ENCODE measurements around the gene INTS3.
A peak's percentile ranks its signal among the peaks of the same experiment; 100 is the strongest.

The INTS3 gene, protein sequence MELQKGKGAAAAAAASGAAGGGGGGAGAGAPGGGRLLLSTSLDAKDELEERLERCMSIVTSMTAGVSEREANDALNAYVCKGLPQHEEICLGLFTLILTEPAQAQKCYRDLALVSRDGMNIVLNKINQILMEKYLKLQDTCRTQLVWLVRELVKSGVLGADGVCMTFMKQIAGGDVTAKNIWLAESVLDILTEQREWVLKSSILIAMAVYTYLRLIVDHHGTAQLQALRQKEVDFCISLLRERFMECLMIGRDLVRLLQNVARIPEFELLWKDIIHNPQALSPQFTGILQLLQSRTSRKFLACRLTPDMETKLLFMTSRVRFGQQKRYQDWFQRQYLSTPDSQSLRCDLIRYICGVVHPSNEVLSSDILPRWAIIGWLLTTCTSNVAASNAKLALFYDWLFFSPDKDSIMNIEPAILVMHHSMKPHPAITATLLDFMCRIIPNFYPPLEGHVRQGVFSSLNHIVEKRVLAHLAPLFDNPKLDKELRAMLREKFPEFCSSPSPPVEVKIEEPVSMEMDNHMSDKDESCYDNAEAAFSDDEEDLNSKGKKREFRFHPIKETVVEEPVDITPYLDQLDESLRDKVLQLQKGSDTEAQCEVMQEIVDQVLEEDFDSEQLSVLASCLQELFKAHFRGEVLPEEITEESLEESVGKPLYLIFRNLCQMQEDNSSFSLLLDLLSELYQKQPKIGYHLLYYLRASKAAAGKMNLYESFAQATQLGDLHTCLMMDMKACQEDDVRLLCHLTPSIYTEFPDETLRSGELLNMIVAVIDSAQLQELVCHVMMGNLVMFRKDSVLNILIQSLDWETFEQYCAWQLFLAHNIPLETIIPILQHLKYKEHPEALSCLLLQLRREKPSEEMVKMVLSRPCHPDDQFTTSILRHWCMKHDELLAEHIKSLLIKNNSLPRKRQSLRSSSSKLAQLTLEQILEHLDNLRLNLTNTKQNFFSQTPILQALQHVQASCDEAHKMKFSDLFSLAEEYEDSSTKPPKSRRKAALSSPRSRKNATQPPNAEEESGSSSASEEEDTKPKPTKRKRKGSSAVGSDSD

DNA sequence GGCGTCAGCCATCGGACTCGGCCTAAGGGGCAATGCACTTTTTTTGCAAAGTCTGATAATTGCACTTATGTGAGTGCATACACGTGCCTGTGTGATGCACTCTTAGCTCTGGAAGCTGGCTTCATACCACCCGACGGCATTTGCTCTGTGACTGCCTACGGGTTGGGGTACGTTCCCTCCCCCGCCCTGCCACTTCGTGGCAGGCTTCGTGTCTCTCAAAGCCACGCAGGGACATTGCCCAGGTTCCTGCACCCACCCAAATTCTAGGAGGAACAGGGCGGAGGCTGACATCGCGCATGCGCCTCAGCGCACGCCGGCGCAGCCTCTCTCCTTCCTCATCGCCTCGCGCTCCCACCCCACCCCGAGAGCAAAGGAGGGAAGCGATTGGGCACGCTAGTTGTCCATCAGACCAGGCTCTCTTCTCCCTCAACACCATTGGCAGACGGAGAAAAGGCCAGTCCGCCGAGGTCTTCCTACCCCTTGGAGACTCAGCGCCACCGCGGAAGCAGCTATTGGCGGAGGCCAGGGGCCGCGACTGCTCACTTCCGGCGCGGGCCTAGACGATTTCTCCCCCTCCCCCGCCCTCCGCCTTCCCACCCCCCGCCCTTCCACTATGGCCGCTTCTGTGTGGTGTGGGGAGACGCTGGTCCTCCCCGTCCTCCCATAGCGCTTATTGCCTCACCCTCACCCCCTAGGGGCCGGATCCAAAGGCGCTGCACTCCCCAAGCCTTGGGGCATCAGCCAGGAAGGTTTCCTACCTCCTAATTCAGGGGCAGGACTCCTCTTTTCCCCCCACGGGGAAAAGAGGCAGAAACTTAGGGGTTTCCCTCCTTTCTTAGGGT, at the start of gene INTS3:
Gene INTS3 (plus strand): TSS at position 588 of the 842 bp plus-strand sequence. CDS start 585 bp downstream, outside the sequence.
- intact Hi-C loops (cut with DNase I): no loop called here
- DNase-seq: peak; percentile 99 to 100 (median 100)

DNA sequence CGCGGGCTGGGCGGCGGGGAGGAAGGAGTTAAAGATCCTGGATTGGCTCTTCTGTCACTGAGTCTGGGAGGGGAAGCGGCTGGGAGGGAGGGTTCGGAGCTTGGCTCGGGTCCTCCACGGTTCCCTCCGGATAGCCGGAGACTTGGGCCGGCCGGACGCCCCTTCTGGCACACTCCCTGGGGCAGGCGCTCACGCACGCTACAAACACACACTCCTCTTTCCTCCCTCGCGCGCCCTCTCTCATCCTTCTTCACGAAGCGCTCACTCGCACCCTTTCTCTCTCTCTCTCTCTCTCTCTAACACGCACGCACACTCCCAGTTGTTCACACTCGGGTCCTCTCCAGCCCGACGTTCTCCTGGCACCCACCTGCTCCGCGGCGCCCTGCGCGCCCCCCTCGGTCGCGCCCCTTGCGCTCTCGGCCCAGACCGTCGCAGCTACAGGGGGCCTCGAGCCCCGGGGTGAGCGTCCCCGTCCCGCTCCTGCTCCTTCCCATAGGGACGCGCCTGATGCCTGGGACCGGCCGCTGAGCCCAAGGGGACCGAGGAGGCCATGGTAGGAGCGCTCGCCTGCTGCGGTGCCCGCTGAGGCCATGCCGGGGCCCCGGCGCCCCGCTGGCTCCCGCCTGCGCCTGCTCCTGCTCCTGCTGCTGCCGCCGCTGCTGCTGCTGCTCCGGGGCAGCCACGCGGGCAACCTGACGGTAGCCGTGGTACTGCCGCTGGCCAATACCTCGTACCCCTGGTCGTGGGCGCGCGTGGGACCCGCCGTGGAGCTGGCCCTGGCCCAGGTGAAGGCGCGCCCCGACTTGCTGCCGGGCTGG, 49.1 kb upstream of the INTS3 start, which contains the start of gene NPR1:
Gene NPR1 (plus strand): TSS at position 170 of the 818 bp plus-strand sequence. CDS start 421 bp downstream, at position 591.
- peak in 32 of 42 donors; percentile 10 to 69 (median 36) for DNase-seq
- intact Hi-C loops (cut with DNase I): no loop called here

DNA sequence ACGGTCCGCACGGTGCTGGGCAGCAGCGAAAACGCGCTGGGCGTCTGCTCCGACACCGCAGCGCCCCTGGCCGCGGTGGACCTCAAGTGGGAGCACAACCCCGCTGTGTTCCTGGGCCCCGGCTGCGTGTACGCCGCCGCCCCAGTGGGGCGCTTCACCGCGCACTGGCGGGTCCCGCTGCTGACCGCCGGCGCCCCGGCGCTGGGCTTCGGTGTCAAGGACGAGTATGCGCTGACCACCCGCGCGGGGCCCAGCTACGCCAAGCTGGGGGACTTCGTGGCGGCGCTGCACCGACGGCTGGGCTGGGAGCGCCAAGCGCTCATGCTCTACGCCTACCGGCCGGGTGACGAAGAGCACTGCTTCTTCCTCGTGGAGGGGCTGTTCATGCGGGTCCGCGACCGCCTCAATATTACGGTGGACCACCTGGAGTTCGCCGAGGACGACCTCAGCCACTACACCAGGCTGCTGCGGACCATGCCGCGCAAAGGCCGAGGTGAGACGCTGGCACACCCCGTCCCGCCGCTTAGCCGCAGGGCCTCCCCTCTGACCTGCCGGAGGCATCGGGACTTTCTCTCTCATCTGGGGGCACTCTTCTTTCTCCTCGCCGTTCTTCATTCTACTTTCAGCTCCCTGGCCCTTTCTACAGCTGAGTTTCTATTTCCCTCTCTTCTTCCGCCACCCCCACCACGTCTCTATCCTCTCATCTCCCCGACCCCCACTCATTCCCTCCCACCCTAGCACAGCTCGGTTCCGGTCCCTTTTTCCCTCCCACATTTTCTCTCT, 48.3 kb upstream of the INTS3 start:
- DNase-seq: peak in 1 of 42 donors; percentile 31
- intact Hi-C loops (cut with DNase I): loop anchor here (5.0 to 10.0 kb wide), 2 partner anchors 65 to 303 kb away; no protein-coding TSS in a partner anchor

DNA sequence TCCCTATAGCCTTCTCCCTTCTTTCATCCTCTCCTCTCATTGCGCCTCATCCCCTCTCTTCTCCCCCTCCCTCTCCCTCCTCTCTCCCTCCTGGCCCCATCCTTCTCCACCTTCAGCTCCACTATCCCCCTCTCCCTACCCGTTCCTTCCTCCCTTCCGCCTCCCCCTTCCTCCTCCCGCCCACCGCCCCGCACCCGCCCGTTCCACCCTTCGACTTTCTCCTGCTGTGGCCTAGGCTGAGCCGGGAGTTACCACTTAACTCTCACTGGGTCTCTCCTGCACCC, 47.8 kb upstream of the INTS3 start:
- intact Hi-C loops (cut with DNase I): loop anchor here (5.0 to 10.0 kb wide), 2 partner anchors 65 to 302 kb away; no protein-coding TSS in a partner anchor
- DNase-seq: no peak

DNA sequence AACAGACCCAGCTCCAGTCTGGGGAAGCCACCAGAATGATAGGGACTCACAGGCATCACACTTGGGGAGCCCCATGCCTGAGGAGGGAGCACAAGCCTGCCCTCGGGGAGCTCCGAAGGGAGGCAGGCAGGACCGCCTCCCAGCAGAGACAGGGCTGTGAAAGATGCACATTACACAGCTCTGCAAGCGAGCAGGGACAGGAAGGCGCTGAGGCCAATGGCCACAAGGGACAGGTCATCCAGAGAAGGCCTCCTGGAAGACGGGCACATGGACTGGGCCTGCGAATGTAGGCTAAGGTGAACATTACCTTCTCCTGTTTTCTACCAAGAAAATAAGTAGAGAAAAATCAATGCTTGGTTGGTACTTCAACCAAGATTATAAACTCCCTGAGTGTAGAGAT, 45.1 kb upstream of the INTS3 start:
- intact Hi-C loops (cut with DNase I): loop anchor here (5.0 to 10.0 kb wide), 2 partner anchors 62 to 300 kb away; no protein-coding TSS in a partner anchor
- no peak for DNase-seq

DNA sequence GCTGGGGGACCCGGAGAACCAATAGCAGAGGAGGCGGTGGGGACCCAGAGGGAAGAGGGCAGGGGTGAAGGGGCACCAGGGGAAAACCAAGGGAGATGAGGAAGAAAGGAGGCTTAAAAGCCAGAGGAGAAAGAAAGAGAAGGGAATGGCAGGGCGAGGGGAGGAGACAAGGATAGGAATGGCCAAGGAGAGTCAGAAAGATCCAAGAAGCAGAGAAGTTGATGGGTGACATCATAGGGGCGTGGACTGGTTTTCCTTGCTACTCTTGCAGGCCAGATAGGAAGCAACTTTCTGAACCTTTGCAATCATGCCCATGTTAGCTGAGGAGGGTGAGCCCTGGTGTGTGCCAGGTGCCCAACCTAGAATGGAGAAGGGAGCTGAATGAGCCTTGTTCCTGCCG, 44.0 kb upstream of the INTS3 start:
- DNase-seq: no peak
- intact Hi-C loops (cut with DNase I): loop anchor here (5.0 to 10.0 kb wide), 2 partner anchors 61 to 298 kb away; no protein-coding TSS in a partner anchor

DNA sequence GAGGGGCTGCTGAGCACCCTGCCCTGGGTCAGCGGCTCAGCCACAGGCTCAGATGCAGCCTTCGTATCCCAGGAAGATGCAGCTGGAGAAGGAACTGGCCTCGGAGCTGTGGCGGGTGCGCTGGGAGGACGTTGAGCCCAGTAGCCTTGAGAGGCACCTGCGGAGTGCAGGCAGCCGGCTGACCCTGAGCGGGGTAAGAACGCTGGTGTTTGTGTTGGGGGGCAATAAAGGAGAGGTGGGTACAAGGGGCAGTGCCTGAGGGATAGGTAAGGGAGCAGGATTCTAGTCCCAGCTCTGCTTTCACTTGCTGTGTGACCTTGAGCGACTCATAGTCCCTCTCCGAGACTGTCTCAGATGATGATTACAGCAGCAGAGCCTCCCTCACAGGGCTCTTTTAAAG, 43.0 kb upstream of the INTS3 start:
- intact Hi-C loops (cut with DNase I): loop anchor here (5.0 to 10.0 kb wide), 2 partner anchors 60 to 297 kb away; no protein-coding TSS in a partner anchor
- DNase-seq: no peak

DNA sequence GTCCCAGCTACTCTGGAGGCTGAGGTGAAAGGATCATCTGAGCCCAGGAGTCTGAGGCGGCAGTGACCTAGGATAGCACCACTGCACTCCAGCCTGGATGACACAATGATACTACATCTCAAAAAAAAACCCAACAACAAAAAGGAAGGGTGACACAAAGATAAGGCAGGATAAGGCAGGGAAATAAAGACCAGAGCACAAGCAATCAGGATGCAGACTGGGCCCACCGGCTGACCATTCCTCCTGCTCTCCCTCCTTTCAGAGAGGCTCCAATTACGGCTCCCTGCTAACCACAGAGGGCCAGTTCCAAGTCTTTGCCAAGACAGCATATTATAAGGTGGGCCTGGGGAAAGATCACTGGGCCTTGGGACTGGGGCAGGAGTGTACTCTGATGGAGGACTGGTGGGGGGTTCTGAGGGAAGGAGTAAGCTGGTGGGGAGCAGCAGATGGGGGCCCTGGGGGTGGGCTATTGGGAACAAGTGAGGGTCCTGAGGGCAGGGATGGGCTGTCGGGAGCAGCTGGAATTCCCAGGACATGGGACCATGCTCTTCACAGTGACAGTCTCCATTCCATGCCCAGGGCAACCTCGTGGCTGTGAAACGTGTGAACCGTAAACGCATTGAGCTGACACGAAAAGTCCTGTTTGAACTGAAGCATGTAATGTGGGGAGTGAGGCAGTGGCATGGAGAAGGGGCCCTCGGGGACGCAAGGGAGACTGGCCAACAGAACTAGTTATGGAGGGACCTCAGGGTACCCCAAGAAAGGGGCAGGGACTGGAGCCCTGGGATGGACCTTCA, 42.1 kb upstream of the INTS3 start:
- intact Hi-C loops (cut with DNase I): loop anchor here (10.0 kb wide), 1 partner anchor 59 kb away; no protein-coding TSS in a partner anchor
- DNase-seq: no peak

DNA sequence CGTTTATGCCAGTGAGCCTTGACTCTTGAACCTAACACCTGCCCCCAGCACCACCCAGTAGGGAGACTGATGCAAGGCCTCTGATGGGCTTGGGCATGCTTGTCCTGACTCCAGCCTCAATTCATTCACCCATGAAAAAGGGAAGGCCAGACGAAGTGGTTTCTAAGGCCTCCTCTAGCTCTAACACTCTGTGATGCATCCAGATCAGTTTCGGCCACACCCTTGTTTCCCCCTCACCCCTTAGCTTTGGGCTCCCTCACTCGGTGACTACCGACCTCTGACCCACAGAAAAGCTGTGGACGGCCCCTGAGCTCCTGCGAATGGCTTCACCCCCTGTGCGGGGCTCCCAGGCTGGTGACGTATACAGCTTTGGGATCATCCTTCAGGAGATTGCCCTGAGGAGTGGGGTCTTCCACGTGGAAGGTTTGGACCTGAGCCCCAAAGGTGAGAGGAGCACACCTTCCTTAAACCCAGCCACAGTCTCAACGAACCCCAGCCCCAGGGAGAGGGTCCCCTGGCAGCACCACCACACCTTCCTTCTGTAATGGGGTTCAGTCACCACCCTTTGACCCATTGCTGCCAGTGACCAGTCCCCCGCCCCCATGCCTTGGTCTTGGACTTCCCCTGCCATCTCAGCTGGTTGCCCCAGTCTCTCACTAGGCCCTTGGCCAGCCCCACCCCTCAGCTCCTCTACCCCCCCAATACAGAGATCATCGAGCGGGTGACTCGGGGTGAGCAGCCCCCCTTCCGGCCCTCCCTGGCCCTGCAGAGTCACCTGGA, 40.3 kb upstream of the INTS3 start:
- intact Hi-C loops (cut with DNase I): loop anchor here (10.0 kb wide), 1 partner anchor 57 kb away; no protein-coding TSS in a partner anchor
- DNase-seq: no peak

DNA sequence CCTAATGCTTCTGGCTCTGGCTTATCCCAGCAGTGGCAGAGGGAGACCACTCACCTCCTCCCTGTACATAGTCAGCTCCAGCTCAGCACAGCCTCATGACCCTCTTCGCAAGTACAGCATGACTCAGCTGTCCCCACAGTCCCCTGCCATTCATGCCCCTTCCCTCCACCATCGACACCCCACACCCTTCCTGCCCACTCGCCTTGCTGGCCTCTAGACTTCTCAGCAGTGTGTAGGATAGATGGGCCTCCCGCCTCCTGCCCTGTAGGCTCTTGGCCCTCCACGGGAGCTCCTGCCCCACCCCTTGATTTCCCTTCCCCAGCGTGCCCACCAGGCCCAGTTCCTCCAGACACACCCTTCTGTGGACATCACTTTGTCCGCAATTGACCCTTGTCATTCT, 39.6 kb upstream of the INTS3 start:
- intact Hi-C loops (cut with DNase I): loop anchor here (10.0 kb wide), 1 partner anchor 57 kb away; no protein-coding TSS in a partner anchor
- DNase-seq: no peak

DNA sequence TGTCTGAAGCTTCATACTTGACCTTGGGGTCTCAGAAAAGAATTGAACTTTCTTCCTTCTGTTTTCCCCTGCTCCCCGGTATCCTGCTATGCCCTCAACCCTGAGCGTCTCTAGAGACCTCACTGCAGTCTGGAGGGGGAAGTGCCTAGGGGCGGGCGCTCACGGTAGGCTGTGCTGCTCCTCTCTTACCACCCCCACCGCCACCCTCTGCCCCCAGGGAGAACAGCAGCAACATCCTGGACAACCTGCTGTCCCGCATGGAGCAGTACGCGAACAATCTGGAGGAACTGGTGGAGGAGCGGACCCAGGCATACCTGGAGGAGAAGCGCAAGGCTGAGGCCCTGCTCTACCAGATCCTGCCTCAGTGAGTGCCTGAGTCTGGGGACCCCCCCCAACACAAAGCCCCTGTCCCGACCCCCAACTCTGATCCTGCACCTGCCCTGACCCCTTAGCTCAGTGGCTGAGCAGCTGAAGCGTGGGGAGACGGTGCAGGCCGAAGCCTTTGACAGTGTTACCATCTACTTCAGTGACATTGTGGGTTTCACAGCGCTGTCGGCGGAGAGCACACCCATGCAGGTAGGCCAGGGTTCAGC, 39.0 kb upstream of the INTS3 start:
- no peak for DNase-seq
- intact Hi-C loops (cut with DNase I): loop anchor here (10.0 kb wide), 1 partner anchor 56 kb away; no protein-coding TSS in a partner anchor

DNA sequence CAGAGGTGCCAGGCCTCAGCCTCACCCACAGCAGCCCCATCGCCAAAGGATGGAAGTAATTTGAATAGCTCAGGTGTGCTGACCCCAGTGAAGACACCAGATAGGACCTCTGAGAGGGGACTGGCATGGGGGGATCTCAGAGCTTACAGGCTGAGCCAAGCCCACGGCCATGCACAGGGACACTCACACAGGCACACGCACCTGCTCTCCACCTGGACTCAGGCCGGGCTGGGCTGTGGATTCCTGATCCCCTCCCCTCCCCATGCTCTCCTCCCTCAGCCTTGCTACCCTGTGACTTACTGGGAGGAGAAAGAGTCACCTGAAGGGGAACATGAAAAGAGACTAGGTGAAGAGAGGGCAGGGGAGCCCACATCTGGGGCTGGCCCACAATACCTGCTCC, 34.4 kb upstream of the INTS3 start:
- intact Hi-C loops (cut with DNase I): no loop called here
- no peak for DNase-seq

DNA sequence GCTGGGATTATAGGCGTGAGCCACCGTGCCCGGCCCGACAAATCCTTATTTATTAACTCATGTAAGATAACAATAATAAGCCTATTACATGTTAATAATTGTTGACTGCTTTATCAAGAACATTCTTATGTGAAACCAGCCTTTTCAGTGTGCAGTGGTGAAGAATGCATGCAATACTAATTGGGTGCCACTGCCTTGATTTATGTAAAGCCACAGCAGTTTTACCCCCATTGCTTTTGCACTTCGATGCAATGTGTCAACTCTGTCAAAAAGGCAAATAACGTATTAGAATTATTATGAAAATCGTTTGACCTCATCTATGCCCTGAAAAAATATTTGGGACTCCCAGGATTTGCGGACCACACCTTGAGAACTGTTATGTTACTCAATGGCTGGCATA, 31.1 kb upstream of the INTS3 start:
- DNase-seq: no peak
- intact Hi-C loops (cut with DNase I): no loop called here

DNA sequence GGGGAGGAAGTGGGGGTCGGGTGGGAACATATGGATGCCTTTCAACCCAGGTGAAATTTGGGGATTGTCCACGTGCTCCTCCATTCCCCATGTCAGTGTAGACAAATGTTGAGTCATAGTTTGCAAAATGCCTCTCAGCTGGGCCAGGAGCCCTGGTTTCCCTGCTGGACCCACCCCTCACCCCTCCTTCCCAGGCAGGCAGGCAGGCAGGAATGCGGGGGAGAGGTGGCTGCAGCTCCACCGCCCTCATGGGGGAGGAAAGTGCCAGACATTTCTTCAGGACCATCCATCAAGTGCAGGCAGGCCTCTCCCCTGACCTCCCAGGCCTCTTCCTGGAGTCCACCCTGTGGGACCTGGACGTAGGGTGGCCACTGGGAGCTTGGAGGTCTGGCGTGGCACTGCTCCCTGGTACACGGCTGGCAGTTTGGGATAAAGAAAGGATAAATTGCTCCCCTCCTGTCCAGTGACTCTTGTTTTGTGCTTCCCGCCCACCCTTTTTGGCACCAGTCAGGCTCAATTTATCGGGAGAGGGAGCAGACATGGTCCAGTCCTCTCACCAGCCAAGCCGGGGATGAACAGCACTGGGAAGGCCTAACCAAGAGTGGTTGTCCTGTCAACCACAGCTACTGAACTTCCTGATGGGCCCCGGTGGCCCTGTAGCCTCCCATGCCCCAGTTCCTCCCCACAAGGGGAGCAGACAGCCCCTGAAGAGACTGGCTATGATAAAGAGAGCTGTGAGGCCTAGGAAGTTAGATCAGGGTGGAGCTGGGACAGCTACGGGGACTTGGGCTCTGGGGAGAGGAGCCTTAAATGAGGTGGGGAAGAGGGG, 30.4 kb upstream of the INTS3 start:
- DNase-seq: no peak
- intact Hi-C loops (cut with DNase I): no loop called here
